Measurements from ENCODE around the gene HTRA2. TPM values are rescaled to one million over a fixed set of nuclear protein-coding genes. Genes with fewer than 3 reads are reported as not detected.

The HTRA2 gene
- total RNA-seq, 1 donor from 2014 or later = 53.1 TPM

DNA sequence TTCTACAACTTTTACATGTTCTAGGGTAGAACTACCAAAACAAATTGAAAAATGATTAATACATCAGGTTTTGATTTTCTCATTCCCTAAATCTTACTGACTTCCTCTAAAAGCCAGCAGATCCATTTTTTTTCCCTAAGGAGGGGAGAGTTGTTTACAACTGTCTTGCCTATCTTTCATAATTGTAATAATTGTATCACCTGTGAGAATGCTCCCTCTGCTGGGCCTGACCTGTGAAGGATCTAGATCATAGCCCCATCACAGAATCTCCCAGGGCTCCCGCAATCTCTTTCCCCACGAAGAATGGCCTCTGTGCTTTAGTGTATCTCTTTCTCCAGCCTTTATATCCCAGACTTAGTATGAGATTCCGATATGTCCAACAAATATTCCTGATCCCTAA is 14.9 kb downstream of the HTRA2 start:
- Mint-ChIP-seq H3K4me1 (peaks cover 19% of the 10 kb centered on the region), H3K9me3 (no peaks in the 10 kb centered on the region), H3K27me3 (peaks cover 14% of the 10 kb centered on the region), H3K36me3 (ENCODE audit: low read depth) (no peaks in the 10 kb centered on the region), H3K27ac (no peak overlapping the region), H3K4me3 (no peak overlapping the region)
- TF ChIP-seq, protein P1, sequence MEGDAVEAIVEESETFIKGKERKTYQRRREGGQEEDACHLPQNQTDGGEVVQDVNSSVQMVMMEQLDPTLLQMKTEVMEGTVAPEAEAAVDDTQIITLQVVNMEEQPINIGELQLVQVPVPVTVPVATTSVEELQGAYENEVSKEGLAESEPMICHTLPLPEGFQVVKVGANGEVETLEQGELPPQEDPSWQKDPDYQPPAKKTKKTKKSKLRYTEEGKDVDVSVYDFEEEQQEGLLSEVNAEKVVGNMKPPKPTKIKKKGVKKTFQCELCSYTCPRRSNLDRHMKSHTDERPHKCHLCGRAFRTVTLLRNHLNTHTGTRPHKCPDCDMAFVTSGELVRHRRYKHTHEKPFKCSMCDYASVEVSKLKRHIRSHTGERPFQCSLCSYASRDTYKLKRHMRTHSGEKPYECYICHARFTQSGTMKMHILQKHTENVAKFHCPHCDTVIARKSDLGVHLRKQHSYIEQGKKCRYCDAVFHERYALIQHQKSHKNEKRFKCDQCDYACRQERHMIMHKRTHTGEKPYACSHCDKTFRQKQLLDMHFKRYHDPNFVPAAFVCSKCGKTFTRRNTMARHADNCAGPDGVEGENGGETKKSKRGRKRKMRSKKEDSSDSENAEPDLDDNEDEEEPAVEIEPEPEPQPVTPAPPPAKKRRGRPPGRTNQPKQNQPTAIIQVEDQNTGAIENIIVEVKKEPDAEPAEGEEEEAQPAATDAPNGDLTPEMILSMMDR (IDR thresholded peaks at IDR 0.05) = no peak
- ATAC-seq (ENCODE audit: low read depth) (no peak), DNase-seq (no peak)
- intact Hi-C loops (cut with micrococcal nuclease) = loop anchor here (1.0 kb wide), 1 partner anchor 61 kb away; the partner anchor contains the start of gene TTC31
- ChIA-PET POLR2A (interaction anchor here (0.8 to 1.1 kb wide), 3 partner anchors 13 to 62 kb away, joined by 3 to 4 read pairs (median 3); partner anchors contain the start of genes CCDC142 and TTC31), CTCF (interaction anchor here (1.1 to 2.7 kb wide), 9 partner anchors 15 to 62 kb away, joined by 3 to 14 read pairs (median 5); partner anchors contain the start of genes CCDC142, PCGF1 and TTC31)

DNA sequence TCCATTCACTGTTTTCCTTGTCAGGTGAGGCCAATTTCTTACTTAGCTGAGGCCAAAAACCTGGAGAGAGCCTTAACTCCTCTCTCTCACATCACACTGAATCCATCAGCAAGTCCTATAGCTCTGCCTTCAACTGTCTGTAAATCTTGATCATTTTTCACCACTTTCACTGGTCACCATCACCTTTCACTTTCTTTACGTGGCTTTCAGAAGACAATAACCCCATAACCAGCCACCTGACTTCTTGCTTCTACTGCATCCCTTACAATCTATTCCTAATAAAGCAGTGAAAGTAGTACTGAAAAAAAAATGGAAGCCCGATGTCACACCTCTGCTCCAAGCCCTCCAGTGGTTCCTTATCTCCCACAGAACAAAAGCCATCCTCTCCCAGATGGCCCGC is 16.3 kb downstream of the HTRA2 start:
- H3K9me3 Mint-ChIP-seq = no peaks in the 10 kb centered on the region
- no peak for DNase-seq
- CTCF ChIA-PET = interaction anchor here (1.4 to 2.4 kb wide), 3 partner anchors 39 to 50 kb away, joined by 3 to 8 read pairs (median 5); partner anchors contain the start of gene PCGF1
- POLR2A ChIA-PET = no interaction called here
- H3K36me3 Mint-ChIP-seq (ENCODE audit: low read depth) = no peaks in the 10 kb centered on the region
- H3K4me3 Mint-ChIP-seq = no peak overlapping the region
- no peak for ATAC-seq (ENCODE audit: low read depth)
- H3K4me1 Mint-ChIP-seq = peaks cover 13% of the 10 kb centered on the region
- intact Hi-C loops (cut with micrococcal nuclease) = no loop called here
- TF ChIP-seq, protein P1 (IDR thresholded peaks at IDR 0.05) = no peak
- H3K27ac Mint-ChIP-seq = no peak overlapping the region
- H3K27me3 Mint-ChIP-seq = peaks cover 19% of the 10 kb centered on the region

DNA sequence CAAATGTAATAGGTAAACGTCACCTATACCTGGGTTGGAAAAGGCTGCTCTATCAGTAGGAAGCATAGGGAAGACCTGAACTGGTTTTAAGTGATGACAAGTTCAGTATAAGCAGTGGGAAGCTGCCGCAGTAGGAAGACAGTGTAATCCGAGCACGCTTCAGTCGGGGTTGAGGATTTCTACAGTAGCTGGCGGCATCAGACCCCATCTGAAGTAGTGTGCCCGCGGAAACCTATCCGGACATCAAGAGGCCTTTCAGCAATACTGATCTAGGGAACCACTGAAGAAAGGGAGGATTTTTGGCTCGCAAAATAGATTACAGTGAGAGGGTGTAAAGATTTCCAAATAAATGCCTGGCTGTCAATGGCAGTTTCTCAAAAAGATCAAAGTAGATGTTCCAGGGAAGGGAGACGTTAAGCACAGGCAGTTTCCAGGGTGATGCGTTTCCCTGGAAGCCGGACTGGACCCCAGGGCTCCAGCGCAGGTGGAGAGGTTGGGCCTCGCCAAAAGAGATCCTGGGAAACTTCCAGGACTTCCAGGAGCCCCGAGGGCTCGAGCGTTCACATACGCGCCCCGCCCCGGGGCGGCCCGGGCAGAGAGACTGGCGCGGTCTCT is 18.7 kb downstream of the HTRA2 start:
- intact Hi-C loops (cut with micrococcal nuclease) = no loop called here
- H3K36me3 Mint-ChIP-seq (ENCODE audit: low read depth) = no peaks in the 10 kb centered on the region
- no peak for ATAC-seq (ENCODE audit: low read depth)
- TF ChIP-seq, protein P1 (IDR thresholded peaks at IDR 0.05) = no peak
- H3K9me3 Mint-ChIP-seq = no peaks in the 10 kb centered on the region
- H3K27ac Mint-ChIP-seq = no peak overlapping the region
- H3K4me1 Mint-ChIP-seq = peaks cover 24% of the 10 kb centered on the region
- H3K4me3 Mint-ChIP-seq = peak overlapping the region; percentile 75
- H3K27me3 Mint-ChIP-seq = peaks cover 19% of the 10 kb centered on the region
- DNase-seq = no peak
- POLR2A ChIA-PET = interaction anchor here (1.4 kb wide), 1 partner anchor 18 kb away, joined by 5 read pairs; the partner anchor contains the start of genes AUP1 and HTRA2
- CTCF ChIA-PET = no interaction called here

DNA sequence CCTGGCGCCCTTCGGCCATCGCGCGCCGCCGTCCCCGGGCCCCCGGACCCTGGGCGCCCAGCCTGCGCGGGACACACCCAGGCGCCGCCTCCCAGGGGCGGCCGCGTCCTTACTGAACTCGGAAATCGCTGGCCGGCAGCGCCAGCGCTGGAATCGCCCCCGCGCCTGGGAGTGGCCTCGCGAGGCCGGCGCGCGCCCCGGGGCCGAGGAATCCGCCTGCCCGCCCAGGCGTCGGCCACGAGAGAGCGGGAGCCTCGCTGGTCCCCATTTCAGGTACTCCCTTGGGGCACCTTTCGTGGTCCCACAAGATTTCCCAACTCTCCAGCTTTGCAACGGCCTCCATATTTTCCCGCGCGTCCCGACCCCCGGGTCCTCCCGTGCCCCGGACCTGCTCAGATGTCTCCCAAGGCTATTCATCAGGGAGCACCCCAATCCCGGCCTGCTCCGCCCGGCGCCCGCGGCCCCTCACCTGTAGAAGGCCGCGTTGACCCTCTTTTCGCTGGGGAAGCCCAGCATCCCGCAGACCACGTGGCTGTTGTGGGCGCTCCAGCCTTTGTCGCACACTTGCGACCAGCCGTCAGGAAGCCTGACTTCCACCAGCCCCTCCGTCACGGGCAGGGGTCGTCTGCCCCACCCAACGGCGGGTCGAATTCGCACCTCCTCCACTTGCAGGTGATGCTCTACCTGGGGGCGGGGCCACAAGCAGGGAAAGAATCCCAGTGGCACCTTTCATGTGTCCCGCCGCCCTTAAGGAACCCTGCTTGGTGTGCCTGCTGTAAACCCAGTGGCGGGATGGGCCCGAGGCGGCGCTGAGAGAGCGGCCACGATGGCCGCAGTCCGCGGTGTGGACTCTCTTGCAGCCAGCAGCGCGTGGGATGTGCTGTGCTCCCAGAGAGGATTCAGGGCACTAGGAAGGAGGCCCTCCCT is 19.4 kb downstream of the HTRA2 start:
- DNase-seq (no peak), ATAC-seq (ENCODE audit: low read depth) (peak; percentile 50)
- TF ChIP-seq, protein P1 (IDR thresholded peaks at IDR 0.05) = no peak
- POLR2A ChIA-PET = interaction anchor here (0.6 to 1.4 kb wide), 3 partner anchors 18 to 84 kb away, joined by 3 to 5 read pairs (median 5); partner anchors contain the start of genes AUP1 and HTRA2
- intact Hi-C loops (cut with micrococcal nuclease) = no loop called here
- Mint-ChIP-seq H3K4me1 (peaks cover 27% of the 10 kb centered on the region), H3K27ac (no peak overlapping the region), H3K36me3 (ENCODE audit: low read depth) (no peaks in the 10 kb centered on the region), H3K4me3 (peak overlapping the region; percentile 80), H3K9me3 (no peaks in the 10 kb centered on the region), H3K27me3 (peaks cover 19% of the 10 kb centered on the region)
- CTCF ChIA-PET = no interaction called here

Measured in activated B cell treated with CpG ODN at 0.5 μM for 24 hours (primary cell).